Testis (tissue), 2 donors: ENCODE measurements around the gene RFX7.

Experiments used
- CTCF ChIP-seq, 3 experiments: fragments of 450-650 bp in 2 of 3; fragments of 200-600 bp in 1 of 3; sonication (generic) in 1 of 3; IDR thresholded peaks; one replicate each; pipeline ENCODE4 v1.5.1; 2016 to 2019; ENCODE audit warnings: antibody characterized with exemption in 3 of 3, mild to moderate bottlenecking in 2 of 3, moderate library complexity in 1 of 3
- POLR2A ChIP-seq: fragments of 450-650 bp; IDR thresholded peaks from one replicate; pipeline ENCODE4 v1.6.1; 2017; ENCODE audit warnings: antibody characterized with exemption, mild to moderate bottlenecking, moderate library complexity

DNA sequence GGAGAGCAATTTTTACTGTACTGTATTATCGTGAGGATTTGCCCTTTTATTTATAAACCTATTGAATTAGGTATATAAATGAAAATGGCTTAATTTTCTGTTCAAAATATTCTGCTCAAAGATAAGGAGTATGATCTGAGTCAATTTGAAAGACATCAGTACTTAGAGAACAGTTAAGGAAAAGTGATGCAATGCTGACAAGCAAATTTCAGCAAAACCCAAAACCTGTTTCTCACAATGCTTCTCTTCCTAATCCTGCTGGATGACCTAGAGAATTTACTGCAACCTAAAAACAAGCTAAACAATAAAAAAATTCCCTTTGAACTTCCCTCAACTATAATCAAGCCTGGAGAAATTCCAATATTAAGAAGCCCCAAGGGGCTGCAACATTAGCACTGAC is 82.7 kb downstream of the RFX7 start:
- TF ChIP-seq CTCF (IDR thresholded peaks at IDR 0.05) (no peak), POLR2A (no peak)
